ENCODE results near the gene EIF4G3. TPM values are rescaled to one million over a fixed set of nuclear protein-coding genes. Genes with fewer than 3 reads are reported as not detected.

The EIF4G3 gene
- polyA plus RNA-seq, 3 donors: 5.1 to 34.2 (median 5.8) TPM

DNA sequence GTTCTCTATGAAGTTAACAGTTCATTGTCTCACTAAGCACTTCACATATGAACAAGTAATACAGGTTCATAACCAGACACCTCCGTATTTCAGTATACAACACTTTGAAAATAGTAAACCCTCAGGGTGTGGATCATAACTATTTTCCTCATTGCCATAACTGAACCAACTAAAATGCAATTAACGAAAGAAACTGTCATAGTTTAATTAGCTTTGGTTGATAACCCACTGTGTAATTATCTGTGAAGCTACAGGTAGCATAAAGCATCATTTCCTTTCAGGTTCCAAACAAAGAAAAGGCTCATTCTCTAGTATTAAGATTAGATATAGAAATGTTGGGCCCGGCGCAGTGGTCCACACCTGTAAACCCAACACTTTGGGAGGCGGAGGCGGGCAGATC lies 58.5 kb downstream of the EIF4G3 start:
- no peak for DNase-seq
- peaks cover 17% of the 10 kb centered on the region for H3K79me2 ChIP-seq (ENCODE audit: insufficient read depth, low read length)
- peaks cover 0 to 15% of the 10 kb centered on the region in 2 donors for H3K36me3 ChIP-seq (replicated peaks in 1 of 2; ENCODE audit: control insufficient read depth in 1 of 2, insufficient read depth in 2 of 2, low read length in 2 of 2)
- Mint-ChIP-seq H3K36me3 (peaks cover 18 to 21% of the 10 kb centered on the region in 2 donors), H3K4me1 (peaks cover 19% of the 10 kb centered on the region), H3K27me3 (ENCODE audit: low read depth in 3 of 3) (no peaks in the 10 kb centered on the region), H3K4me3 (no peak overlapping the region), H3K27ac (no peak overlapping the region), H3K9me3 (no peaks in the 10 kb centered on the region)
- no peak overlapping the region for H2AFZ ChIP-seq (ENCODE audit: insufficient read depth, low read depth, low read length, poor library complexity, severe bottlenecking)
- H3K4me2 ChIP-seq (replicated peaks; ENCODE audit: extremely low read depth, low read length, poor library complexity, severe bottlenecking): no peak overlapping the region
- H4K20me1 ChIP-seq (ENCODE audit: insufficient read depth, low read length): peaks cover 7% of the 10 kb centered on the region
- peaks cover 23 to 34% of the 10 kb centered on the region in 2 donors for H3K4me1 ChIP-seq (ENCODE audit: control insufficient read depth in 1 of 2, insufficient read depth in 2 of 2, low read length in 2 of 2)
- no peak overlapping the region for H3K27ac ChIP-seq (ENCODE audit: low read depth in 1 of 2, low read length in 2 of 2)
- H3K9ac ChIP-seq (ENCODE audit: insufficient read depth, low read length, poor library complexity, severe bottlenecking): no peak overlapping the region
- H3K4me3 ChIP-seq (replicated peaks in 1 of 3; ENCODE audit: low read depth in 2 of 3, low read length in 3 of 3): no peak overlapping the region
- intact Hi-C loops (cut with micrococcal nuclease): no loop called here
- 100% methylated on average over 2 of the region's 6 CpGs for WGBS (ENCODE audit: insufficient coverage)
- H3K9me3 ChIP-seq (replicated peaks in 1 of 2; ENCODE audit: control insufficient read depth in 1 of 2, insufficient read depth in 1 of 2, low read length in 2 of 2): no peaks in the 10 kb centered on the region
- TF ChIP-seq, protein P1, sequence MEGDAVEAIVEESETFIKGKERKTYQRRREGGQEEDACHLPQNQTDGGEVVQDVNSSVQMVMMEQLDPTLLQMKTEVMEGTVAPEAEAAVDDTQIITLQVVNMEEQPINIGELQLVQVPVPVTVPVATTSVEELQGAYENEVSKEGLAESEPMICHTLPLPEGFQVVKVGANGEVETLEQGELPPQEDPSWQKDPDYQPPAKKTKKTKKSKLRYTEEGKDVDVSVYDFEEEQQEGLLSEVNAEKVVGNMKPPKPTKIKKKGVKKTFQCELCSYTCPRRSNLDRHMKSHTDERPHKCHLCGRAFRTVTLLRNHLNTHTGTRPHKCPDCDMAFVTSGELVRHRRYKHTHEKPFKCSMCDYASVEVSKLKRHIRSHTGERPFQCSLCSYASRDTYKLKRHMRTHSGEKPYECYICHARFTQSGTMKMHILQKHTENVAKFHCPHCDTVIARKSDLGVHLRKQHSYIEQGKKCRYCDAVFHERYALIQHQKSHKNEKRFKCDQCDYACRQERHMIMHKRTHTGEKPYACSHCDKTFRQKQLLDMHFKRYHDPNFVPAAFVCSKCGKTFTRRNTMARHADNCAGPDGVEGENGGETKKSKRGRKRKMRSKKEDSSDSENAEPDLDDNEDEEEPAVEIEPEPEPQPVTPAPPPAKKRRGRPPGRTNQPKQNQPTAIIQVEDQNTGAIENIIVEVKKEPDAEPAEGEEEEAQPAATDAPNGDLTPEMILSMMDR (IDR thresholded peaks at IDR 0.05): no peak
- H3K27me3 ChIP-seq (ENCODE audit: control insufficient read depth in 2 of 2, insufficient read depth in 2 of 2, low read length in 2 of 2): no peaks in the 10 kb centered on the region

DNA sequence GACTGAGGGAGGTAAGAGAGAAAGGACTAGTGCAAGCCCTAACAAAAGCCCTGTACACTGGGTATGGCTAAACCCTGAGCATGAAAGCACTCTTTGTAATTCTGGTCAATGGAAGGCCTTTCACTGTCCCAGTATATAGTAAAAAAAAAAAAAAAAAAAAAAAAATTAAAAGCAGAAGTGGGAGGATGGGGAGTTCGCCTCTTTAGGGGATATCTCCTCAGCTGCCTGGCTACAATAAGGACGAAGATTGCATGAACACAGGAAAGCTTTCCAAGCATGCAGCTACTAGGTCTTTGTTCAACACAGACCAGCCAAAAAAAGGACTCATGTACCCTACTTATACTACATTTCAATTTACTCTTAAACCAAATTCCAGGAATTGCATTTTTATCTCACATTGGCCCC lies 59.1 kb downstream of the EIF4G3 start:
- peaks cover 20 to 32% of the 10 kb centered on the region in 2 donors for H3K4me1 ChIP-seq (ENCODE audit: control insufficient read depth in 1 of 2, insufficient read depth in 2 of 2, low read length in 2 of 2)
- no peaks in the 10 kb centered on the region for H3K9me3 Mint-ChIP-seq
- peak in 1 of 3 donors; percentile 11 for DNase-seq
- peaks cover 12% of the 10 kb centered on the region for H3K79me2 ChIP-seq (ENCODE audit: insufficient read depth, low read length)
- no peaks in the 10 kb centered on the region for H3K27me3 Mint-ChIP-seq (ENCODE audit: low read depth in 3 of 3)
- H3K4me2 ChIP-seq (replicated peaks; ENCODE audit: extremely low read depth, low read length, poor library complexity, severe bottlenecking): peak overlapping the region; percentile 3
- H2AFZ ChIP-seq (ENCODE audit: insufficient read depth, low read depth, low read length, poor library complexity, severe bottlenecking): no peak overlapping the region
- peak overlapping the region in 2 of 7 donors; percentile 48 to 54 for H3K27ac Mint-ChIP-seq
- intact Hi-C loops (cut with micrococcal nuclease): no loop called here
- no peak overlapping the region for H3K27ac ChIP-seq (ENCODE audit: low read depth in 1 of 2, low read length in 2 of 2)
- H3K4me1 Mint-ChIP-seq: peaks cover 16% of the 10 kb centered on the region
- H3K36me3 Mint-ChIP-seq: peaks cover 15 to 17% of the 10 kb centered on the region in 2 donors
- peaks cover 0 to 11% of the 10 kb centered on the region in 2 donors for H3K36me3 ChIP-seq (replicated peaks in 1 of 2; ENCODE audit: control insufficient read depth in 1 of 2, insufficient read depth in 2 of 2, low read length in 2 of 2)
- no peaks in the 10 kb centered on the region for H3K9me3 ChIP-seq (replicated peaks in 1 of 2; ENCODE audit: control insufficient read depth in 1 of 2, insufficient read depth in 1 of 2, low read length in 2 of 2)
- TF ChIP-seq, protein P1 (IDR thresholded peaks at IDR 0.05): no peak
- no peak overlapping the region for H3K4me3 Mint-ChIP-seq
- peaks cover 3% of the 10 kb centered on the region for H4K20me1 ChIP-seq (ENCODE audit: insufficient read depth, low read length)
- H3K4me3 ChIP-seq (replicated peaks in 1 of 3; ENCODE audit: low read depth in 2 of 3, low read length in 3 of 3): no peak overlapping the region
- H3K9ac ChIP-seq (ENCODE audit: insufficient read depth, low read length, poor library complexity, severe bottlenecking): no peak overlapping the region
- H3K27me3 ChIP-seq (ENCODE audit: control insufficient read depth in 2 of 2, insufficient read depth in 2 of 2, low read length in 2 of 2): no peaks in the 10 kb centered on the region
- no CpG with 5 or more reads among the region's 2 CpGs for WGBS (ENCODE audit: insufficient coverage)
